Heart left ventricle (tissue), 13 donors: Measurements from ENCODE around the gene AP1G2.

ENCODE experiments used
- POLR2A ChIP-seq, 2 donors: fragments of 450-650 bp; IDR thresholded peaks; one replicate each; pipeline ENCODE4 v1.6.1; 2017; ENCODE audit warnings: antibody characterized with exemption in 2 of 2, mild to moderate bottlenecking in 2 of 2, moderate library complexity in 2 of 2
- TF ChIP-seq, protein P1 (sequence below), 12 donors: fragments of 200-600 bp; sonication (generic) in 4 of 12; IDR thresholded peaks; one replicate each; pipeline versions ENCODE4 v1.5.0 to v1.8.0; 2018 to 2022; ENCODE audit warnings: antibody characterized with exemption in 12 of 12, mild to moderate bottlenecking in 5 of 12
- donor health status: ischemic (EF 13 %, LVEDD 7.1; RV severe dilation, severe dysfunction).
- donor health status: DM: no; HTN: yes; CAD: no.
- donor health status: DM: no; HTN: no; CAD: no.
- donor health status: ischemic (EF 25% LVEDD 6.9; RV normal size, moderate dysfunction).
- donor health status: ischemic (EF 25% LVEDD 5.7; RV mildly dilated, moderate dysfunction).
- donor health status: ischemic (EF 35%, LVEDD 5.7; RV mildly dilated, moderate dysfunction).
- donor health status: nonischemic (EF 11% LVEDD 7.7; RV severe dilation, severe dysfunction).
- donor health status: DM: yes; HTN: yes; CAD: no.
- donor health status: PGD.
- donor health status: ischemic (EF 29% LVEDD 5.4; RV normal size, mild dysfunction).
- donor health status: nonischemic (EF 23%, LVEDD 6.1; RV moderate dilation, normal function).

- TF ChIP-seq, protein P1, sequence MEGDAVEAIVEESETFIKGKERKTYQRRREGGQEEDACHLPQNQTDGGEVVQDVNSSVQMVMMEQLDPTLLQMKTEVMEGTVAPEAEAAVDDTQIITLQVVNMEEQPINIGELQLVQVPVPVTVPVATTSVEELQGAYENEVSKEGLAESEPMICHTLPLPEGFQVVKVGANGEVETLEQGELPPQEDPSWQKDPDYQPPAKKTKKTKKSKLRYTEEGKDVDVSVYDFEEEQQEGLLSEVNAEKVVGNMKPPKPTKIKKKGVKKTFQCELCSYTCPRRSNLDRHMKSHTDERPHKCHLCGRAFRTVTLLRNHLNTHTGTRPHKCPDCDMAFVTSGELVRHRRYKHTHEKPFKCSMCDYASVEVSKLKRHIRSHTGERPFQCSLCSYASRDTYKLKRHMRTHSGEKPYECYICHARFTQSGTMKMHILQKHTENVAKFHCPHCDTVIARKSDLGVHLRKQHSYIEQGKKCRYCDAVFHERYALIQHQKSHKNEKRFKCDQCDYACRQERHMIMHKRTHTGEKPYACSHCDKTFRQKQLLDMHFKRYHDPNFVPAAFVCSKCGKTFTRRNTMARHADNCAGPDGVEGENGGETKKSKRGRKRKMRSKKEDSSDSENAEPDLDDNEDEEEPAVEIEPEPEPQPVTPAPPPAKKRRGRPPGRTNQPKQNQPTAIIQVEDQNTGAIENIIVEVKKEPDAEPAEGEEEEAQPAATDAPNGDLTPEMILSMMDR (IDR thresholded peaks at IDR 0.05) = no peak
- TF ChIP-seq POLR2A (IDR thresholded peaks at IDR 0.05) = no peak
These were observed 4.0 kb downstream of the AP1G2 start for GRCh38 chr14:23563473-23564180.
